SJCRH30 (cell line): Measurements from ENCODE around the gene MORC3. TPM values are rescaled to one million over a fixed set of nuclear protein-coding genes. Genes with fewer than 3 reads are reported as not detected.
"Not testable (repeated sequence)": the region's sequence is repeated elsewhere in the genome, so short reads cannot be mapped to it uniquely, and the experiment has no call there.

ENCODE experiments used
- DNase-seq, 2 experiments: peaks; one replicate each; pipeline ENCODE4 v3.0.0-alpha.2; 2015 to 2020
- H3K27ac ChIP-seq: fragments of 250-450 bp; sonication (Bioruptor Pico); 2 replicates; pipeline ENCODE4 v1.5.1; 2020; ENCODE audit warnings: mild to moderate bottlenecking, moderate library complexity
- H3K27me3 ChIP-seq: fragments of 250-450 bp; sonication (Bioruptor Pico); 2 replicates; pipeline ENCODE4 v1.5.1; 2020; ENCODE audit warnings: mild to moderate bottlenecking, moderate library complexity
- H3K36me3 ChIP-seq: fragments of 250-450 bp; sonication (Bioruptor Pico); 2 replicates; pipeline ENCODE4 v1.5.1; 2020; ENCODE audit warnings: mild to moderate bottlenecking, moderate library complexity
- H3K4me1 ChIP-seq: fragments of 250-450 bp; sonication (Bioruptor Pico); 2 replicates; pipeline ENCODE4 v1.5.1; 2020; ENCODE audit warnings: mild to moderate bottlenecking, moderate library complexity
- H3K4me3 ChIP-seq: fragments of 250-450 bp; sonication (Bioruptor Pico); 2 replicates; pipeline ENCODE4 v1.5.1; 2020; ENCODE audit warnings: mild to moderate bottlenecking, moderate library complexity
- H3K9me3 ChIP-seq: fragments of 250-450 bp; sonication (Bioruptor Pico); replicated peaks from 2 replicates; pipeline ENCODE4 v1.5.1; 2020; ENCODE audit warnings: mild to moderate bottlenecking, moderate library complexity
- total RNA-seq: library from RNA; depleted of rRNA; stranded (reverse); fragments of >200 nt; shearing (Covaris generic); gene quantifications from 2 replicates; pipeline ENCODE4 v1.2.3, GENCODE V29; 2014; rRNA removed

The MORC3 gene
- 37.3 and 42.9 TPM in 2 replicates for total RNA-seq

- Histone ChIP-seq H3K9me3 (peaks cover 3% of the 10 kb centered on the region; the same call in 1 of the 2 replicates), H3K27me3 (no peaks in the 10 kb centered on the region), H3K4me1 (peaks cover 8% of the 10 kb centered on the region), H3K27ac (peak within 1 kb of the TSS; percentile 85), H3K4me3 (peak within 1 kb of the TSS; percentile 69), H3K36me3 (no peaks in the 10 kb centered on the region)
- peak; percentile 98 to 99 for DNase-seq
Observed at GRCh38 chr21:36319767-36320420, at the start of gene MORC3. Gene MORC3, plus strand, starts transcription at chr21:36320197. Its CDS starts 68 bp downstream, at chr21:36320265.

GRCh38 chr21:36270786-36271695 is 49.0 kb upstream of the MORC3 start:
- not testable (repeated sequence) for H3K27ac ChIP-seq, DNase-seq, H3K4me3 ChIP-seq, H3K4me1 ChIP-seq, H3K36me3 ChIP-seq, H3K27me3 ChIP-seq, H3K9me3 ChIP-seq

- no peaks in the 10 kb centered on the region for H3K27me3 ChIP-seq
- no peak overlapping the region for H3K4me3 ChIP-seq
- no peaks in the 10 kb centered on the region for H3K36me3 ChIP-seq
- no peaks in the 10 kb centered on the region for H3K9me3 ChIP-seq
- peaks cover 5% of the 10 kb centered on the region; the same call in 1 of the 2 replicates for H3K4me1 ChIP-seq
- no peak for DNase-seq
- H3K27ac ChIP-seq, result no peak overlapping the region
Observed at GRCh38 chr21:36274128-36274527, 45.9 kb upstream of the MORC3 start.

- no peak overlapping the region for H3K4me3 ChIP-seq
- no peaks in the 10 kb centered on the region for H3K36me3 ChIP-seq
- no peaks in the 10 kb centered on the region for H3K27me3 ChIP-seq
- peak; percentile 63 to 80 for DNase-seq
- no peaks in the 10 kb centered on the region for H3K9me3 ChIP-seq
- H3K4me1 ChIP-seq, result peaks cover 39% of the 10 kb centered on the region
- peak overlapping the region; percentile 78 for H3K27ac ChIP-seq
Observed at GRCh38 chr21:36282568-36283230, 37.3 kb upstream of the MORC3 start.

- Histone ChIP-seq H3K4me1 (peaks cover 45% of the 10 kb centered on the region), H3K27ac (peak overlapping the region; percentile 78)
- not testable (repeated sequence) for H3K27me3 ChIP-seq, H3K36me3 ChIP-seq, H3K4me3 ChIP-seq, DNase-seq, H3K9me3 ChIP-seq
Observed at GRCh38 chr21:36283231-36283622, 36.8 kb upstream of the MORC3 start.

- no peak for DNase-seq
- H3K27ac ChIP-seq, result peak overlapping the region; percentile 55
- no peaks in the 10 kb centered on the region for H3K36me3 ChIP-seq
- peak overlapping the region; percentile 29 for H3K4me3 ChIP-seq
- peaks cover 40% of the 10 kb centered on the region for H3K4me1 ChIP-seq
- no peaks in the 10 kb centered on the region for H3K9me3 ChIP-seq
- H3K27me3 ChIP-seq, result no peaks in the 10 kb centered on the region
Observed at GRCh38 chr21:36288651-36289243, 31.2 kb upstream of the MORC3 start.

GRCh38 chr21:36291509-36291908 is 28.5 kb upstream of the MORC3 start:
- no peaks in the 10 kb centered on the region for H3K9me3 ChIP-seq
- DNase-seq, result no peak
- no peaks in the 10 kb centered on the region for H3K36me3 ChIP-seq
- H3K27ac ChIP-seq, result no peak overlapping the region
- H3K4me1 ChIP-seq, result peaks cover 32% of the 10 kb centered on the region
- no peaks in the 10 kb centered on the region for H3K27me3 ChIP-seq
- H3K4me3 ChIP-seq, result no peak overlapping the region

- Histone ChIP-seq H3K9me3 (no peaks in the 10 kb centered on the region), H3K36me3 (no peaks in the 10 kb centered on the region), H3K27me3 (no peaks in the 10 kb centered on the region), H3K27ac (no peak overlapping the region), H3K4me1 (peaks cover 11% of the 10 kb centered on the region), H3K4me3 (no peak overlapping the region)
- no peak for DNase-seq
Observed at GRCh38 chr21:36297406-36297937, 22.5 kb upstream of the MORC3 start.

GRCh38 chr21:36297938-36298572 is 21.9 kb upstream of the MORC3 start:
- no peak overlapping the region for H3K27ac ChIP-seq
- H3K9me3 ChIP-seq, result no peaks in the 10 kb centered on the region
- no peaks in the 10 kb centered on the region for H3K27me3 ChIP-seq
- H3K4me1 ChIP-seq, result peaks cover 11% of the 10 kb centered on the region
- H3K36me3 ChIP-seq, result no peaks in the 10 kb centered on the region
- H3K4me3 ChIP-seq, result no peak overlapping the region
- DNase-seq, result no peak

- H3K27ac ChIP-seq, result no peak overlapping the region
- 0 out of 2 replicates have a peak, but pooled peaks cover 5% of the 10 kb centered on the region for H3K9me3 ChIP-seq
- no peaks in the 10 kb centered on the region for H3K27me3 ChIP-seq
- H3K4me1 ChIP-seq, result peaks cover 5% of the 10 kb centered on the region; the same call in 1 of the 2 replicates
- H3K4me3 ChIP-seq, result no peak overlapping the region
- H3K36me3 ChIP-seq, result no peaks in the 10 kb centered on the region
- no peak for DNase-seq
Observed at GRCh38 chr21:36306872-36307534, 13.0 kb upstream of the MORC3 start.

GRCh38 chr21:36310016-36310415 is 10.0 kb upstream of the MORC3 start:
- H3K4me1 ChIP-seq, result peaks cover 5% of the 10 kb centered on the region; the same call in 1 of the 2 replicates
- no peaks in the 10 kb centered on the region for H3K27me3 ChIP-seq
- peaks cover 10% of the 10 kb centered on the region for H3K9me3 ChIP-seq
- no peak overlapping the region for H3K4me3 ChIP-seq
- no peaks in the 10 kb centered on the region for H3K36me3 ChIP-seq
- peak in 1 of 2 experiments; percentile 37 for DNase-seq
- H3K27ac ChIP-seq, result no peak overlapping the region

GRCh38 chr21:36313446-36313845 is 6.6 kb upstream of the MORC3 start:
- not testable (repeated sequence) for H3K36me3 ChIP-seq, H3K27me3 ChIP-seq, H3K4me3 ChIP-seq, H3K27ac ChIP-seq, H3K4me1 ChIP-seq, H3K9me3 ChIP-seq, DNase-seq

- not testable (repeated sequence) for H3K27me3 ChIP-seq, H3K4me1 ChIP-seq, DNase-seq, H3K4me3 ChIP-seq, H3K36me3 ChIP-seq, H3K9me3 ChIP-seq, H3K27ac ChIP-seq
Observed at GRCh38 chr21:36316045-36316444, 4.0 kb upstream of the MORC3 start.
